IPS DF 4.7 (cell line): ENCODE data around the gene SH2D6.

ENCODE experiments used
- DNase-seq: peaks from one replicate; pipeline ENCODE4 v3.0.0-alpha.2; 2013; ENCODE audit warnings: low spot score; ENCODE audit errors: extremely low read depth

The SH2D6 gene

GRCh38 chr2:85421260-85422071 is 3.0 kb downstream of the SH2D6 start:
- DNase-seq = no peak

GRCh38 chr2:85422072-85422457 is 3.6 kb downstream of the SH2D6 start:
- no peak for DNase-seq

GRCh38 chr2:85423525-85423924 is 5.0 kb downstream of the SH2D6 start:
- no peak for DNase-seq

GRCh38 chr2:85425588-85425987 is 7.1 kb downstream of the SH2D6 start:
- DNase-seq = no peak

- no peak for DNase-seq
Measured at GRCh38 chr2:85427300-85427835, 8.9 kb downstream of the SH2D6 start.

GRCh38 chr2:85428343-85428881 is 9.9 kb downstream of the SH2D6 start:
- DNase-seq = no peak

GRCh38 chr2:85429213-85429923 is 10.9 kb downstream of the SH2D6 start:
- no peak for DNase-seq

- no peak for DNase-seq
Measured at GRCh38 chr2:85429924-85430289, 11.4 kb downstream of the SH2D6 start.

GRCh38 chr2:85430752-85431569 is 12.4 kb downstream of the SH2D6 start:
- no peak for DNase-seq

GRCh38 chr2:85431570-85432205 is 13.2 kb downstream of the SH2D6 start:
- DNase-seq = no peak

GRCh38 chr2:85433511-85434089 is 15.1 kb downstream of the SH2D6 start:
- no peak for DNase-seq

GRCh38 chr2:85434696-85435095 is 16.2 kb downstream of the SH2D6 start:
- no peak for DNase-seq

GRCh38 chr2:85435220-85435958 is 16.9 kb downstream of the SH2D6 start:
- no peak for DNase-seq

GRCh38 chr2:85435981-85436835 is 17.7 kb downstream of the SH2D6 start:
- no peak for DNase-seq

- DNase-seq = no peak
Measured at GRCh38 chr2:85436836-85437487, 18.4 kb downstream of the SH2D6 start.

GRCh38 chr2:85437488-85438200 is 19.1 kb downstream of the SH2D6 start:
- DNase-seq = no peak

- no peak for DNase-seq
Measured at GRCh38 chr2:85438201-85439024, 19.9 kb downstream of the SH2D6 start.
